Activated T-cell treated with anti-CD3 and anti-CD28 coated beads for 48 hours (primary cell): ENCODE data around the gene SSU72.
"Not testable (repeated sequence)": the region's sequence is repeated elsewhere in the genome, so short reads cannot be mapped to it uniquely, and the experiment has no call there.

ENCODE experiments used
- DNase-seq: peaks from one replicate; pipeline ENCODE4 v3.0.0-alpha.2; 2020; ENCODE audit warnings: low read depth

SSU72 gene

DNA sequence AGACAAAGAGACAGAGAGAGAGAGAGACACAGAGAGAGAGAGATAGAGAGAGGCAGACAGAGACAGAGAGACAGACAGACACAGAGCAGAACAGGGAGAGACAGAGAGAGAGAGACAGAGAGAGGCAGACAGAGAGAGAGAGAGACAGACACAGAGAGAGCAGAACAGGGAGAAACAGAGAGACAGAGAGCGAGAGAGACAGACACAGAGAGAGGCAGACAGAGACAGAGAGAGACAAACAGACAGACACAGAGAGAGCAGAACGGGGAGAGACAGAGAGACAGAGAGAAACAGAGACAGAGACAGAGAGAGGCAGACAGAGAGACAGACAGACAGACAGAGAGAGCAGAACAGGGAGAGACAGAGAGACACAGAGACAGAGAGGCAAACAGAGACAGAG lies 20.7 kb upstream of the SSU72 start:
- DNase-seq: not testable (repeated sequence)

DNA sequence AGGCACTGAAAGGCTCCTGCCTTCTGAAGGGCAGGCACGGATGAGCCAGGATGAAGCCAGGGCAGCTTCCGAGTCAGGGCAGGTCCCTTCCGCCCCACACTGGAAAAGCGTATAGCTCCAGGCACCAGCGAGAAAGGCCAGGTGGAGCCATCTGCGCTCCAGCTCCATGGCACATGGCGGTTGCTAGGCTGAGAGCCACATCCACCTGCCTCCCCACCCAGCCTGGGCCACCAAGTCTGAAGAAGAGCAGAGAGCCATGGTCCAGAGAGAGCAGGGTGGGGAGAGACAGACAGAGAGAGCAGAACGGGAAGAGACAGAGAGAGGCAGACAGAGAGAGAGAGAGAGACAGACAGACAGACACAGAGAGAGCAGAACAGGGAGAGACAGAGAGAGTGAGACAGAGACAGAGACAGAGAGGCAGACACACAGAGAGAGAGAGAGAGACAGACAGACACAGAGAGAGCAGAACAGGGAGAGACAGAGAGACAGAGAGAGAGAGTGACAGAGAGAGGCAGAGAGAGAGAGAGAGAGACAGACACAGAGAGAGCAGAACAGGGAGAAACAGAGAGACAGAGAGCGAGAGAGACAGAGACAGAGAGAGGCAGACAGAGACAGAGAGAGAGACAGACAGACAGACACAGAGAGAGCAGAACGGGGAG lies 20.1 kb upstream of the SSU72 start:
- no peak for DNase-seq

DNA sequence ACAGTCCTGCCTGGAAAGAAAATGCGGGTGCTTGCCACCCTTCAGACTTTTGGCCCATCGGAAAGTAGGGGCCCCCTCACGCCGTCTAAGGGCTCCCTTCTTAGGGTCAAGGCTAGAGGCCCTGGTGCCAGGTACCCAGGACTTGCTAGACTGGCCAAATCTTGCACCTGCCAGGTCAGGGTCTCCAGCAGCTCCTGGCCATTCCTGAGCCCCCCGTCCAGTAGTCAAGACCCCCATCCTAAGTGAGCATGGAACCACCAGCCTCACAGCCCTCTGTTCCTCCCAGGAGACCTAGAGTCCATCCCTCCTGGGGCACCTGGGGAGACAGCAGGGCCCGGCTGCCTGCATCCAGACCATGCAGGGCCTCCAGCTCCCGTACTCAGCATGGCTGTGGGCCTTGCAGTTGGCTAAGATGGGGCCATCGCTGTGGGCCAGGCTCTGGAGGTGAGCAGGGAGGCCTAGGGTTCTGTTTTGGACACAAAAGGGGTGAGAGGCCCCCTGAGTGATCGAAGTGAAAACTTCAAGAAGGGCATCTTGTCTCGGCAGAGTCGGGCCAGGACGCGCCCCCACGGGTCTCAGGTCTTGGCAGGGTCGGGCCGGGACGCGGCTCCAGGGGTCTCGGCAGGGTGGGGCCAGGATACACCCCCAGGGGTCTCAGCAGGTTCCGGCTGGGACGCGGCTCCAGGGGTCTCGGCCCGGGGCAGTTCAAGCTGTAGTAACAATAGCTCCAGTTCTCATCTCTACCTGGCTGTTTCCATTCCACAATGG lies 19.4 kb upstream of the SSU72 start:
- no peak for DNase-seq

DNA sequence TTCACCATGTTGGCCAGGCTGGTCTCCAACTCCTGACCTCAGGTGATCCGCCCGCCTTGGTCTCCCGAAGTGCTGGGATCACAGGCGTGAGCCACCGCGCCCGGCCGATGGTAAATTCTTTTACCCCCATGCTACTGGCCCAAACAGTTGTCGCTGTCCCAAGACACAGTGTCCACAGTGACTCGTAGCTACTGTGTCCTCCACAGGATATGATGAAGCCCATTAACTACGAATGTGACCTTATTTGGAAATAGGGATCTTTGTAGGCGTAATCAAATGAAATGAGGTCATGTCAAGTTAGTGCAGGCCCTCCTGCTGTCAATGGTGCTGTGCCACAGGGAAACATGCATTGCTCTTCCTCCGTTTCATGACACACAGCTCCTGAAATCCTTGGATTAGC lies 16.8 kb upstream of the SSU72 start:
- no peak for DNase-seq

DNA sequence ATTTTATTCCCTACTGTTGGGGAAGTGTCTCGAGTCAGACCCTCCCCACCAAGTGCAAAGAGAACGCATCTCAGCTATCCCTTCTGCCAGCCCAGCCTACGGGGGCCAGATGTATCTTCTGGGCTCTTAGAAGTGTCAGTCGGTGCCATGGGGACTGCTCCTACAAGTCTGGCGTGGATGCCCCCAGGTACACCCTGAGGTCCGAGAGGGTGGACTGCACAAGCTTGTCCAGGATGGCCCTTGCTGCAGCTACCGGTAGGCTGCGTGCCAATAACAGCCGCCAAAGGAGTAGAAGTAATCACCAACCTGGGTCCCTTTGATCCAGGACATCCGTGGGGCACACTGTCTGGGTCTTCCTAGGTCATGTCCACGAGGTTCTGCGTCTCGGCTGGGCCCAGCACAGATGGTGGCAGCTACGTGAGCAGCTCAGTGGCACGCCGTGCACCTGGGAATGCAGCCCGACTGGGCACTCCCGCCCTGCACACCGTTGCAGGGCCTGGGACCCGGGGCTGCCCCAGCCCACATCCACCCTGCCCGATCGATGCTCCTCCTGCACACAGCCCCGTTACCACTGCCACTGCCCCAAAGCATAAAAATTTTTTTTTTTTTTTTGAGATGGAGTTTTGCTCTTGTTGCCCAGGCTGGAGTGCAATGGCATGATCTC lies 8.8 kb upstream of the SSU72 start:
- no peak for DNase-seq

DNA sequence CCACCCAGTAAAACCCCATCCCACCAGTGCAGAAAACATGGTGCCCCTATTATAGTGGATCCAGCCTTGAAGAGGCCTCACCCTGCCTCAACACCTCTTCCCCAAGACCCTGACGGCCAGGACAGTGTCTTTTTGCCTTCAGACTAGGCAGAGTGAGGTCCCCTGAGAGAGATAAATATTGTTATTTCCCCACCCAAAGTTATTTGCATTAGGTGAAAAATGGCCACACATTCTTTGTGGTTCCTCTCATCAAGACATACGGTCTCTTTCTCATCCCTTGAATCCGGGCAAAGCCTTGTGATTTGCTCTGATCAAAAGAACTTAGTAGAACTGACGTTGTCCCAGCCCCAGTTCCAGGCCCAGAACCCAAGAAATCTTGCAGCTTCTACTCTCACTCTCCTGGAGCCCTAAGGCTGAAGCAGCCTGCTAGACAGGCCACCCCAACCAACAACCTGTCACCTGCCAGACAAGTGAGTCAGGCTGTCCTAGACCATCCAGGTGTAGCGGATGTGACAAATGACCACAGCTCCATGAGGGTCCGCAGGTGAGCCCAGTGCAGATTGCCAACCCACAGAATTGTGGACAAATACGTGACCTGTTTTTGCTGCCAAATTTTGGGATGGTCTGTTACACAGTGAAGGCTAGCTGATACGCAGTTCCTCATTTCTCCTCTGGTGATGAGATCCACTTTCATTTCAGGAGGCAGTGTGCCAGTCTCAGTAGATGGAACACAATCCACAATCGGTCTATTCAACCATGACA lies 8.1 kb upstream of the SSU72 start:
- no peak for DNase-seq

DNA sequence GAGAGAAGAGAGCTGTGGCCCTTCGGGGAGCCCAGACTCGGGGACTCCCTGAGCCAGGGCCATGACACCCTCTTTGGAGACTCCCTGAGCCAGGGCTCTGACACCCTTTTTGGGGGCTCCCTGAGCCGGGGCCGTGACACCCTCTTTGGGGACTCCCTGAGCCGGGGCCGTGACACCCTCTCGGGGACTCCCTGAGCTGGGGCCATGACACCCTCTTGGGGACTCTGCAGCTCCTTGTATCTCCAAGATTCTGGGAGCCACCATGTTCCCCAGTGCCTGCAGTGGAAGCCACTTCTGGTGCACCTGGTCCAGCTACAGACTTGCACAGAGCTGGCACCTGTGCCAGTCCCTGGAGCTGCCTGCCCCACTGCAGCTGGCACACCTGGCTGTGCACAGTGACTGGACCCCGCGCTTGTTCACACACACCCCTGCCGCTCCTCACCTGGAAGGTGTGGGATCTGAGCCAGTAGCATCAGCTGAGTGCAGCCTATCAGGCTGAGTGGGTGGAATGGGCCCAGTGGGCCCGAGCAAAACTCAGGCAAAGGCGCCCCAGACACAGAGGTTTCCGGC lies 3.8 kb upstream of the SSU72 start:
- DNase-seq: no peak

DNA sequence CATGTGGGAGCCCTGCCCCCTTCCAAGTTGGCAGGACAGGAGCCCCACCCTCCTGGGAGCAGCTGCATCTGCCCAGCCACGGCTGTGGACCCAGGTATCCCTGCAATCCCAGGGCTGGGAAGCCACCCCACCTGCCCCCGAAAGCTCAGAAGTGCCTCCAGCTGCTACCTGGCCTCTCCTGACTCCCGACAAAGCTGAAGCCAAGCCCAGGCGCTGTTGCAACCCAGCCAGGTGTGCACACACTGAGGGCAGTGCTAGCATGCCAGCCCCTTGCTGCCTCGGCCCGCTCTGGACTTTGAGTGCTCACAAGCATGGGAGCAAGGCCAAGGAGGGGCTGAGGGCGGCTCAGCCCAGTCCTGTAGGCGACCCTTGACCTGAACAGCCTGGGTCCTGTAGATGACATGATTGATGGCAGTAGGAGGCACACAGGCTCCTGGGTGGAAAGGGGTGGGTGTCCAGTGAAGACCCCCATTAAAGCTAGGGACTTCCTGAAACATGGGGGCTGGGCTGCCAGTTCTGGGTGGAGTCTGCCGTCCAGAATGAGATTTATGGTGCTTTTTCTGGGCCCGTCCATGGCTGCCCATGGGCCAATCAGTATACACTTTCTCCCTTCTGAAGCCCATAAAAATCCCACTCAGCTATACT lies 2.8 kb upstream of the SSU72 start:
- DNase-seq: no peak

DNA sequence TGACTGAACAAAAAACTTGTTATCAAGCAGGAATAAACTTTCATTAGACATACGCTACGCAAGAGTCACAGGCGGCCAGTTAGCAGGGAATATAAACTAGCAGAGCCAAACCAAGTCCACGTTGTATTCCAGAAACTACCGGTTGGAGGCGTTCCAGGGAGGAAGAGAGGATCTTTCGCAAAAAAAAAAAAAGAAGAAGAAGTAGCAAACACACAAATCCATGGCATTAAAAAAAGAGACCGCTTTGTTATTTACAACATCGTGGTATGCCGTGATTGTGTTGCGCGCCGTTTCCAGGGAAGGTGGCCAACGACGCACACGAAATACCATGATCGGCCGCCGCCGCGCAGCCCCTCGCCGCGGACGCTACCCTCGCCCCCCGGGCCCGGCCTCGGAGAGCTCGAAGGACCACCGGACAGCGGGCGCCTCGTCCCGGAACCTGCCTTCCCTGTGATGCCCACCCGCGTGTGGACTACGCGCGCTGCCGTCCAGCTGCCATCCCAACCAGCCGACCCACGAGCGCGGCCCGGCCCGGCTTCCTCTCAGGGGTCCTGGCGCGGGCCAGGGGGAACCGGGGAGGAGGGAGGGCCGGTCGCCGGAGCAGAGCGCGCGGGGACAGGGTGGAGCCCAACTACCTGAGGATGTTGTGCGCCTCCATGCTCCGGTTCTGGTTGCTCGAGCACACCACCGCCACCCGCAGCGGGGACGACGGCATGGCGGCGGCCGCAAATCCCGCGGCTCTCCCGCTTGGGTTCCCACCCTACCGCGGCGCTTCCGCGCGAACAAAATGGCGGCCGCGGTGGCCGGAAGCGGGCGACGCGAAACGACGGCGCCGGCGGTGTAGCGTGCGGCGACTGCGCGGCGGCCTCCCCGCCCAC lies 581 bp downstream of the SSU72 start:
- DNase-seq: no peak

DNA sequence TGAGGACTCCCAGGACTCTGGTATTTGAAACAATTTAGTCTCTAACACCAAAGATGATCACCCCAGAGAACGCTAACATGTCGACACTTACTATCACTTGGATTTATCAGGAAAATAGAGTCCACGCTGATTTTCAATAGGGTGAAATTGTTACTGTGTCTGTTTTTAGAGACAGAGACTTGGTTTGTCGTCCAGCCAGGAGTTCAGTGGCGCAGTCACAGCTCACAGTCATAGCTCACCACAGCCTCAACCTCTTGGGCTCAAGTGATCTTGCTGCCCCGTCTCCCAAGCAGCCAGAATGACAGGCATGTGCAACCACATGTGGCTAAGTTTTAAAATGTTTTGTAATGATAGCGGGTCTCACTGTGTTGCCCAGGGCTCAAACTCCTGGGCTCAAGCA lies 5.3 kb downstream of the SSU72 start:
- DNase-seq: no peak

DNA sequence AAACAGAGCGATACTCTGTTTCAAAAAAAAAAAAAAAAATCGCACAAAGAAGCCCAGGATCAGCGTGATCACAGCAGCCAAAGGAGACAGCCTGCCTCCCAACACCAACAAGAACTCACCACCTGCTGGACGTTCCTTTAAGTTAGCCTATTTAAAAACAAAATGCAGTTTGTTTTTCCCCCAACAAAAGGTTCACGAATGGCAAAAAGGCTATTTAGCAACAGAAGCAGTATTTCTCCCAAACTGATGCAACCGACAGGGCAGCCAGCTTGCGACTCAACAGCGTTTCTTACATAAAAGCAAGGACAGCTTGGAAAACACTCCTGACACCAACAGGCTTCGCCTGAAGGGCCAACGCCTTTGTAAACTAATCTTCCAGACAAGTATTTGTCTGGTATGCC lies 6.8 kb downstream of the SSU72 start:
- no peak for DNase-seq

DNA sequence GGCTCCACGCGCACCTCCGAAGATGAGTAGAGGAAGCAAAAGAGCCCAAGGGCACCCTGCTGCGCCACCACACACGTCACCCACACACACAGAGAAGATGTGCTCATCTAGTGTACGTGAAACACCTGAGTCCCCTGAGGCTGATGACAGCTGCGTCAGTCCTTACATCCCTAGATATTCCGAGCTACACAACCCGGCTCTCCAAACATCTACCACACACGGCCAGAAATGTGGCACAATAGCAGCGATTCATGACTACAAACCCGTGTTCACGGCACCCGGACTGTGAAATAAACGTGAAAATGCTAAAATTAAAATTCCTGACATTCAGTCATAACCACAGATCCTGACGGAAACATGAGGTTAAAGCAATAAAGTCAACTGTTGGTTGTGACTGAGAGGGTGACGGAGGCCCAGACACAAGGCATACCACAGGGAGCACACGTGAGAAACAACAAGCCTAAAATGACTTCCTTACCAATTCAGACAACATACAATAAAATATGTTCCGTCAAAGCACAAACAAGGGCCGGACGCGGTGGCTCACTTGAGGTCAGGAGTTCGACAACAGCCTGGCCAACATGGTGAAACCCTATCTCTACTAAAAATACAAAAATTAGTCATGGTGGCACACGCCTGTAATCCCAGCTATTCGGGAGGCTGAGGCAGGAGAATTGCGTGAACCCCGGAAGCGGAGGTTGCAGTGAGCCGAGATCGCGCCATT lies 7.3 kb downstream of the SSU72 start:
- no peak for DNase-seq

DNA sequence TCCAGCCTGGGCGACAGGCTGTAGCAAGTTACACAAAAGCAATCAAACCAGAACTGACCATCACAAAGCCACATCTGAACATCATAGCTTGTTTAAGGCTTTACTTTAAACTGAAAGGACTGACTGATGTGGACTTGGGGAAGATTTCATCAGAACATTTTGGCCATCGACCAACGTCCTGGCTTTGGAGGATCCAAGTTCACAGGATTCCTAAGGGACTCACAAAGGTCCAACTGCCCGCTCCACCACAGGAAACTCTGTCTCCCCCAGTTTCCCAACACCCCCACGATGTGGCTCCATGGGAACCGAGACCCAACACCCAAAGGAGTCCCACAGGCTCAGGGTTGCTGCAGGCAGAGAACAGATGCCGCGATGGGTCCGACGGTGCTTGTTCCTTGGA lies 9.3 kb downstream of the SSU72 start:
- DNase-seq: no peak

DNA sequence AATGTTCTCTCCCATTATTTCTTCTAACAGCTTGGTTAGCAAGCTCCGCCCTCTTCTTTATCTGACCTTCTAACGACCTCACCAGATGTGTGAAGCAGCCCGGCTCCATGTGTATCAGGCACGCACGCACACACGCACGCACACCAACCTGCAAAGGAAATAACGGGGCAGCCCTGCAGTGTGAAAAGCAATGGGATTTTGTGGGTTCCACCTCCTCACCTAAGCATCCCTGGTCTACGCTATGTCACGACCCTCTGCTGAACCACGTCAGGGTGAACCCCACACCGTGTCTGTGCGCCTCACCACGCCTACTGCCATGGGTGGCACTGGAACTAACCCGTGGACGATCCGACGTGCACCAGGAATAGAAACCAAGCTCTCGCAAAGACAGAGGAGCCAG lies 10.4 kb downstream of the SSU72 start:
- DNase-seq: no peak

DNA sequence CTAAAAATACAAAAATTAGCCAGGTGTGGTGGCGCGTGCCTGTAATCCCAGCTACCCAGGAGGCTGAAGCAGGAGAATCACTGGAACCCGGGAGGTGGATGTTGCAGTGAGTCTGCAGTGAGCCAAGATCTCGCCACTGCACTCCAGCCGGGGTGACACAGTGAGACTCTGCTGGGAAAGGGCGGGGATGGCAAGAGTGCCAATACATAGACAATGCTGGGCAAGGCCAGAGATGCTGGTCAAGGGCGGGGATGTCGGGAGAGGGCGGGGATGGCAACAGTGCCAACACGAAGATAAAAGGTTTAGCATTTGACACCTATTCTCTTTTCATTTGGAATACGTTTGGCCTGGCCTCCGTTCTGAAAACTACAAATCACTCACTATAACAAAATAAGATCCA lies 11.0 kb downstream of the SSU72 start:
- DNase-seq: no peak

DNA sequence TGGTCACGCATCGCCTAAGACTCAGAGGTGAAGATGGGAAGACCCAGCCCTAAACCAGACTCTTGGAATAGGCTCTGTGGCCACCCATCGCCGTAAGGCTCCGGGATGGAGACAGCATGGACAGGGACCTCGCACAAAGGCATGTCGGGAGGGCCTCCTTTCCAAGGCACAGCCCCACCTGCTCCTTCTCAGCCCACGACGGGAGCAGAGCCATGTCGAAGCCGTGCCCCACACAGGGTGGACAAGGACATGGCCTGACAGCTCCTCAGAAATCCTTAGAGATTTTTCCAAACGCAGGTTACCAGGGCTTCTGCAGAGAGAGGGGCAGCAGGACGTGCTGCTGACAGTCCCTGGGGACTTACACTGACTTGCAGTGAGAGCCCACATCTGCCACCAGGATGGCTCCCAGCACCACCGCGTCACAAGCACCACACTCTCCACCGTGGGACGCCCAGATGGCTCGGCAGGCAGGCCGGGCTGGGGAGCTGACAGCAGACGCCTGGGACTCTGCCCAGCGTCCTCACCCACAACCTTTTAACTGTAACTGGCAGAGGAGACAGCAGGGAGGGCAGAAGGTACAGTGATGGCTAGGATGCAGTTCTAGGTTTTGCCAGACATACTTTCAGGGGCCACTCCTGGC lies 12.0 kb downstream of the SSU72 start:
- no peak for DNase-seq

DNA sequence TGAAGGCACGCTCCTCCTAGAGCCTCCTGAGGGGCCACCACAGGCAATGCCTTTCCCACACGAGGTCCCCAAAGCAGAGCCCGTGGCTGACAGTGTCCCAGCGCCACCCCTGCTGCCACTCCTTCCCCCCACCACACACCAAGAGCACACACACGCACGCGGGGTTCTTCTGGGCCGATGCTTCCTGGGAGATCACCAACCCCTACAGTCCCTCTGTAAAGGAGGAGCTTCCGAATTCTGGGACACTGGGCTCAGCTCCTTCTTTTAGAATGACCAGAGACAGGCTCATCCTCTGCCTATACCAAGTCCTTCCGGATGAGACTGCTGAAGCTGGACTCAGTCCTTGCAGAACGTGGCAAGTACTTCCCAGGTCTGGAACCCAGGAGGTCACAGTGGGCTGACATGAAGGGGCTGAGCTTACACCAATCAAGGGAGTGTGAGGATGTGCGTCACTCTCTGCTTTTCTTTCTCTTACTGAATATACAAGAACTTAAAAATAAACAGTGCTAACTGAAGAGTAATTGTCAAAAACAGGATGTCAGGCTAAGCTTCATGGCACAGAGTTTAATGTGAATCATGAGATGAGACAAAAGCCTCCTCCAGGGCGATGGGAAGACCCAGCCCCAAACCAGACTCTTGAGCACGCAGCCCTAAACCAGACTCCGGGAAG lies 12.7 kb downstream of the SSU72 start:
- DNase-seq: no peak

DNA sequence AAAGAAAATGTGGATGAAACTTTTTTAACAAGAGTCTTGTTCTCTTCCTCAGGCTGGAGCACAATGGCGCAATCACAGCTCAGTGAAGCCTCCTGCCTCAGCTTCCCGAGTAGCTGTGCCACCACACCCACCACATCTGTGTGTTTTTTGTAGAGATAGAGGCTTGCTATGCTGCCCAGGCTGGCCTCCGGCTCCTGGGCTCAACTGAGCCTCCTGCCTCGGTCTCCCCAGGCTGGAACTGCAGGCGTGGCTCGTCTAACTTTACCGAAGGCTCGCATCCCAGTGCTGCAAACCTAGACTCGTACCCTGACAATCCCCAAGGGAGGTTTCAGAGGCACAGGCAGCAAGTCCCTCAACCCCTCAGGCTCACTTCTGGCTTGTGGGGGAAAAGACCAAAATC lies 14.5 kb downstream of the SSU72 start:
- DNase-seq: no peak

DNA sequence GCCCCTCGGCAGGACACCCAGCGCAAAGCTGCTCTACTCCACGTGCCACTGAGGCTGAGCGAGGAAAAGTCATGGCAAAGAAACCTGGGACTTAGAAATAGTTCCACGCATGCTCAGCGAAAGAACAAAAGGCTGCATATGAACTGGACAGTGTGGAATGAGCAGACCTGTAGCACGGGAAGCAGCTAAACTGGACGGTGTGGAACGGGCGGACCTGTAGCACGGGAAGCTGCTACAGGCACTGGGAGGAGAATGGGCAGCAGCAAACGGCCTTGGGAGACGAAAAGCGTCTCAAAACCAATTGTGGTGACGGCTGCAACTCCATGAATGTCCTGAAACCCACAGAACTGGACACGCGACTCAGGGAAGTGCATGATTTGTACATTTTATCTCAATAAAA lies 15.6 kb downstream of the SSU72 start:
- DNase-seq: no peak
